Erythroblast (primary cell): ENCODE measurements around the gene ABCA6.

Experiments
- GATA1 ChIP-seq: IDR thresholded peaks from 2 replicates; pipeline ENCODE4 v1.6.1; 2011; ENCODE audit warnings: low read depth, mild to moderate bottlenecking, control low read depth, low read length, moderate library complexity
- POLR2A ChIP-seq: IDR thresholded peaks from 2 replicates; pipeline ENCODE4 v1.6.1; 2011; ENCODE audit warnings: mild to moderate bottlenecking, low read length

- TF ChIP-seq POLR2A = no peak
- TF ChIP-seq GATA1 = no peak
These were observed 90.5 kb downstream of the ABCA6 start for GRCh38 chr17:69050999-69051775.
